ENCODE data around the gene ADAMTS2.
"Not testable (repeated sequence)": the region's sequence is repeated elsewhere in the genome, so short reads cannot be mapped to it uniquely, and the experiment has no call there.

The ADAMTS2 gene

DNA sequence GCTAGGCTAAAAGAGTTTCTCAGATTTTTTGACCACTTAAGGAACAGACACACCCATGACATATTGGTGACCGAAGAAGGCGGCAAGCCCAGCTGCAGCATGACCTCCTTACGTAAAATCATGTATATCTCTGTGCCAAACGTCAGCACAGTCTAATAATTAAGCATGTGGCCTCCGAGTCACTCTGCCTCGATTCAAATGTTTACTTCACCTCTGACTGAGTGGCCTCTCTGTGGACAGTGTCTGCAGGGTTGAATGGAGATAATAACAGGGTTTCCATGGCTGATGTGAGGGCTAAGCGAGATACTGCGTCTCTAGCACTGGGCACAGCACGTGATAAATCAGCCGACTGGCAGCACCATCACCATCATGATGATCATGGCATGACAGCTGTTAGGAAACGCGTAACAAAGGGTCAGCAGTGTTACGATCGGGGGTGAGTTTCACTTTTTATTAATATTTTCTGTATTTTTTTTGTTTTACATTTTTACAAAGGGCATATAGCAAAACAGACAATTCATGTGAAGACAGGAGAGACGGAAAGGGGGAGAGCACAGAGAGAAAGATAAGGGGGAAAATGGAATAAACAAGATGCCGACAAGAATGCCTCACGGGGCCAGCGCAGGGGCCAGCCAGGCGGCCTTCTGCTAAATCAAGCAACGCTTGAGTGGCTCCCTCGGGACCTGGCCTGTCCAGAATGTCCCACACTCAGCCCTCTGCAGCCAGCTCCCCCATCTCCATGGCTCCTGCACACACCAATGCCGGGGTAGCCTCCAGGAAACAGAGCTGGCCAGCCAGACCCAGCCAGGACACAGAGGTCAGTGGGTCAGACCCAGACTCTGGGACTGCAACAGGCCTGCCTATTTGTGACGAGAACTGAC is 60.3 kb downstream of the ADAMTS2 start:
- DNase-seq (ENCODE audit: low spot score) (peak; percentile 50), ATAC-seq (ENCODE audit: low read depth) (no peak)
- Histone ChIP-seq H3K27ac (ENCODE audit: poor library complexity, severe bottlenecking) (no peak overlapping the region), H3K36me3 (ENCODE audit: low read depth) (no peaks in the 10 kb centered on the region), H3K4me3 (ENCODE audit: severe bottlenecking) (no peak overlapping the region), H3K4me1 (ENCODE audit: insufficient read depth, poor library complexity, severe bottlenecking) (no peaks in the 10 kb centered on the region), H3K9me3 (ENCODE audit: severe bottlenecking) (peaks cover 11% of the 10 kb centered on the region), H3K27me3 (ENCODE audit: insufficient read depth, poor library complexity, severe bottlenecking) (no peaks in the 10 kb centered on the region)
- TF ChIP-seq, protein P1, sequence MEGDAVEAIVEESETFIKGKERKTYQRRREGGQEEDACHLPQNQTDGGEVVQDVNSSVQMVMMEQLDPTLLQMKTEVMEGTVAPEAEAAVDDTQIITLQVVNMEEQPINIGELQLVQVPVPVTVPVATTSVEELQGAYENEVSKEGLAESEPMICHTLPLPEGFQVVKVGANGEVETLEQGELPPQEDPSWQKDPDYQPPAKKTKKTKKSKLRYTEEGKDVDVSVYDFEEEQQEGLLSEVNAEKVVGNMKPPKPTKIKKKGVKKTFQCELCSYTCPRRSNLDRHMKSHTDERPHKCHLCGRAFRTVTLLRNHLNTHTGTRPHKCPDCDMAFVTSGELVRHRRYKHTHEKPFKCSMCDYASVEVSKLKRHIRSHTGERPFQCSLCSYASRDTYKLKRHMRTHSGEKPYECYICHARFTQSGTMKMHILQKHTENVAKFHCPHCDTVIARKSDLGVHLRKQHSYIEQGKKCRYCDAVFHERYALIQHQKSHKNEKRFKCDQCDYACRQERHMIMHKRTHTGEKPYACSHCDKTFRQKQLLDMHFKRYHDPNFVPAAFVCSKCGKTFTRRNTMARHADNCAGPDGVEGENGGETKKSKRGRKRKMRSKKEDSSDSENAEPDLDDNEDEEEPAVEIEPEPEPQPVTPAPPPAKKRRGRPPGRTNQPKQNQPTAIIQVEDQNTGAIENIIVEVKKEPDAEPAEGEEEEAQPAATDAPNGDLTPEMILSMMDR (IDR thresholded peaks at IDR 0.05; ENCODE audit: poor library complexity, severe bottlenecking), result no peak

DNA sequence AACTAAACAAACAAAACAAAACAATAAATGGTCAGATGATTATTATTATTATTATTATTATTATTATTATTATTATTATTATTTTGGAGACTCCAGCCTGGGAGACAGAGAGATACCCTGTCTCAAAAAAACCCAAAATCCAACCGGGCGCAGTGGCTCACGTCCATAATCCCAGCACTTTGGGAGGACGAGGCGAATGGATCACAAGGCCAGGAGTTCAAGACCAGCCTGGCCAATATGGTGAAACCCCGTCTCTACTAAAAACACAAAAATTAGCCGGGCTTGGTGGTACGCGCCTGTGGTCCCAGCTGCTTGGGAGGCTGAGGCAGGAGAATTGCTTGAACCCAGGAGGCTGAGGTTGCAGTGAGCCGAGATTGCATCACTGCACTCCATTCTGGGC is 61.4 kb downstream of the ADAMTS2 start:
- not testable (repeated sequence) for H3K27me3 ChIP-seq (ENCODE audit: insufficient read depth, poor library complexity, severe bottlenecking); ATAC-seq (ENCODE audit: low read depth); H3K4me3 ChIP-seq (ENCODE audit: severe bottlenecking); H3K36me3 ChIP-seq (ENCODE audit: low read depth); H3K4me1 ChIP-seq (ENCODE audit: insufficient read depth, poor library complexity, severe bottlenecking); DNase-seq (ENCODE audit: low spot score); H3K27ac ChIP-seq (ENCODE audit: poor library complexity, severe bottlenecking)
- peaks cover 11% of the 10 kb centered on the region for H3K9me3 ChIP-seq (ENCODE audit: severe bottlenecking)

DNA sequence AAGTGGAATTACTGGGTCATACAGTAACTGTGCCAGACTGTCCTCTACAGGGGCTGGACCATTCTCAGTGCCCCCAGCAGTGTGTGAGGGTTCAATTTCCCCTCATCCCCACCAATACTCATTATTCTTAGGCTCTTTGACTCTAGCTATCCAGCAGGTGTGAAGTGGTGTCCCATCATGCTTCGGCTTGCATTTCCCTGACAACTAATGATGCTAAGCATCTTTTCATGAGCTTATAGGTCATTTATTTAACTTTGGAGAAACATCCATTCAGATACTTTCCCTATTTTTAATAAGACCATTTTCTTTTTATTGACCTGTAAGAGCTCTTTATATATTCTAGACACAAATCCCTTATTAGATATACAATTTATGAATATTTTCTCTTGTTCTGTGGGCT is 63.6 kb downstream of the ADAMTS2 start:
- TF ChIP-seq, protein P1 (IDR thresholded peaks at IDR 0.05; ENCODE audit: poor library complexity, severe bottlenecking), result no peak
- Histone ChIP-seq H3K27ac (ENCODE audit: poor library complexity, severe bottlenecking) (no peak overlapping the region), H3K4me1 (ENCODE audit: insufficient read depth, poor library complexity, severe bottlenecking) (no peaks in the 10 kb centered on the region), H3K4me3 (ENCODE audit: severe bottlenecking) (no peak overlapping the region), H3K9me3 (ENCODE audit: severe bottlenecking) (peaks cover 6% of the 10 kb centered on the region), H3K36me3 (ENCODE audit: low read depth) (no peaks in the 10 kb centered on the region), H3K27me3 (ENCODE audit: insufficient read depth, poor library complexity, severe bottlenecking) (no peaks in the 10 kb centered on the region)
- DNase-seq (ENCODE audit: low spot score) (no peak), ATAC-seq (ENCODE audit: low read depth) (no peak)

DNA sequence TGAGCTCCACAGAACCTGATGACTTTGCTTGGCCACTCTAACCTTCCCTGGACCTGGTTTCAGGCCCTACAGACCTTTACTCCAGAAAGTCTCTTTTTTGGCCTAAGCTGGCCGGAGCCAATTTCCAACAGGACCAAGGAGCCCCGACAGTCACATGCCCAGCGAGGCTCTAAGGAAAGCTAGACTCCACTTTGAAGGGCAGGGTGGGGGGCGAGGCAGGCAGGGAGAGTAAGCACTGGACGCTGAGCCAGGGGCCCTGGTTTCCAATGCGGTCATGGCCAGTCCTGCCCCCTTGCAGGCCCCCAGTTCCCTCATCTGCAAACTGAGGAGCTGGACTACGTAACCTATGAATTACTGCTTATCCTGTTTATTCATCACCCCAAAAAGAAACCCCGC is 65.2 kb downstream of the ADAMTS2 start:
- TF ChIP-seq, protein P1 (IDR thresholded peaks at IDR 0.05; ENCODE audit: poor library complexity, severe bottlenecking), result no peak
- DNase-seq (ENCODE audit: low spot score), result peak; percentile 51
- no peaks in the 10 kb centered on the region for H3K27me3 ChIP-seq (ENCODE audit: insufficient read depth, poor library complexity, severe bottlenecking)
- no peaks in the 10 kb centered on the region for H3K4me1 ChIP-seq (ENCODE audit: insufficient read depth, poor library complexity, severe bottlenecking)
- ATAC-seq (ENCODE audit: low read depth), result no peak
- no peak overlapping the region for H3K27ac ChIP-seq (ENCODE audit: poor library complexity, severe bottlenecking)
- H3K9me3 ChIP-seq (ENCODE audit: severe bottlenecking), result peaks cover 12% of the 10 kb centered on the region
- H3K4me3 ChIP-seq (ENCODE audit: severe bottlenecking), result no peak overlapping the region
- H3K36me3 ChIP-seq (ENCODE audit: low read depth), result no peaks in the 10 kb centered on the region

DNA sequence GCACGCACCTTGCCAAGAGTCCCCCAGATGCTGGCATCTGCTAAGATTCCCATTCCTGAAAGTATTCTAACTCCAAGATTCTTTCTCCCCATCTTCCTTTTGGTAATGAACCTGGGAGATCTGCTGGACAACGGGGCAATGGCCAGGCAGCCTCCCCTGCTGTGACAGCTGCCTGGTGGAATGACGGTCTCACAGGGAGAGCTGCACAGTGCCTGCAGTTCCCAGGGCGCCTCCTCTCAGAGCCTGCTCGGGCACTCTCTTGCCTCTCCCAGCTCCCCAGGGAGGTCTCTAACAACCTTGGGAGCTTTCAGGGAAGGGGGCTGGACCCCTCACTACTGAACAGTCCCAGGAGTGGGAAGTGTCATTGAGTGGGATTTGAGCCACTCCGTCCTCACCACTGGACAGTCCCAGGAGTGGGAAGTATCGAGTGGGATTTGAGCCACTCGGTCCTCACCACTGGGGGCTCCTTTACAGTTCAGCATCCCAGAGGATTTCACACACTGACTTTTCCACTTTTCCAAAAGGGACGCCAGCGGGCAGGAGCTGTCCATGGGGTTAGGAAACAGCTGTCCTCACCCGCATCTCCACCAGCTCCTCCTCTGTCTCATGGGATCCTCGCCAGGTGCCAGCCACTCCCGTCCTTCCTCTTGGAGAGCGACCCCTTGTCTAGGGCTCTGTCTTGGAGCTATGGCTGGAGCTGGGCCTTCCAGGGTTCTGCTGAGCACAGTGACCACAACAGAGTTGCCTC is 65.7 kb downstream of the ADAMTS2 start:
- Histone ChIP-seq H3K27me3 (ENCODE audit: insufficient read depth, poor library complexity, severe bottlenecking) (no peaks in the 10 kb centered on the region), H3K36me3 (ENCODE audit: low read depth) (no peaks in the 10 kb centered on the region), H3K4me1 (ENCODE audit: insufficient read depth, poor library complexity, severe bottlenecking) (no peaks in the 10 kb centered on the region), H3K4me3 (ENCODE audit: severe bottlenecking) (no peak overlapping the region), H3K9me3 (ENCODE audit: severe bottlenecking) (peaks cover 15% of the 10 kb centered on the region), H3K27ac (ENCODE audit: poor library complexity, severe bottlenecking) (no peak overlapping the region)
- TF ChIP-seq, protein P1 (IDR thresholded peaks at IDR 0.05; ENCODE audit: poor library complexity, severe bottlenecking), result no peak
- ATAC-seq (ENCODE audit: low read depth), result peak; percentile 35; the same call in 1 of the 3 replicates
- peak; percentile 23 for DNase-seq (ENCODE audit: low spot score)

Data from RWPE2 (cell line).